Neural cell (in vitro differentiated cells): Measurements from ENCODE around the gene ZNF618. TPM values are rescaled to one million over a fixed set of nuclear protein-coding genes. Genes with fewer than 3 reads are reported as not detected.

ENCODE experiments used
- H2AFZ ChIP-seq: fragments of 200-600, 300-800 bp; sonication (generic), shearing (Covaris generic); 2 replicates; pipeline ENCODE4 v1.6.0; 2014; ENCODE audit warnings: low read depth, mild to moderate bottlenecking, antibody characterized with exemption, low read length, moderate library complexity
- H3F3A ChIP-seq: fragments of 200-600 bp; shearing (Covaris generic); 2 replicates; pipeline ENCODE4 v1.6.1; 2016; ENCODE audit warnings: mild to moderate bottlenecking, moderate library complexity, mixed read lengths, antibody characterized with exemption, low read length; ENCODE audit not compliant: insufficient read depth, poor library complexity, severe bottlenecking
- H3K27ac ChIP-seq: fragments of 200-600, 300-800 bp; sonication (generic), shearing (Covaris generic); 2 replicates; pipeline ENCODE4 v1.5.1; 2014; ENCODE audit warnings: mild to moderate bottlenecking, low read length, moderate library complexity
- H3K27me3 ChIP-seq: fragments of 300-800, 200-600 bp; sonication (generic), shearing (Covaris generic); 2 replicates; pipeline ENCODE4 v1.6.0; 2014; ENCODE audit warnings: mild to moderate bottlenecking, low read depth, low read length, moderate library complexity; ENCODE audit not compliant: insufficient read depth
- H3K36me3 ChIP-seq: fragments of 300-800, 200-600 bp; sonication (generic), shearing (Covaris generic); 2 replicates; pipeline ENCODE4 v1.5.1; 2014; ENCODE audit warnings: mild to moderate bottlenecking, antibody characterized with exemption, low read length, moderate library complexity; ENCODE audit not compliant: insufficient read depth
- H3K4me2 ChIP-seq: fragments of 300-800, 200-600 bp; sonication (generic), shearing (Covaris generic); 2 replicates; pipeline ENCODE4 v1.6.0; 2014; ENCODE audit warnings: mild to moderate bottlenecking, low read length
- H3K4me3 ChIP-seq: fragments of 300-800, 200-600 bp; sonication (generic), shearing (Covaris generic); 2 replicates; pipeline ENCODE4 v1.5.1; 2014; ENCODE audit warnings: mild to moderate bottlenecking, low read length, moderate library complexity
- H3K79me2 ChIP-seq: fragments of 200-600 bp; shearing (Covaris generic); replicated peaks from 2 replicates; pipeline ENCODE4 v1.6.0; 2014; ENCODE audit warnings: mild to moderate bottlenecking, low read length, moderate library complexity; ENCODE audit not compliant: insufficient read depth
- H3K9ac ChIP-seq: fragments of 300-800, 200-600 bp; sonication (generic), shearing (Covaris generic); 2 replicates; pipeline ENCODE4 v1.6.1; 2016; ENCODE audit warnings: mild to moderate bottlenecking, low read length, mixed read lengths
- H3K9me2 ChIP-seq: fragments of 200-600 bp; shearing (Covaris generic); 2 replicates; pipeline ENCODE4 v1.6.1; 2016; ENCODE audit warnings: mild to moderate bottlenecking, low read length, mixed read lengths; ENCODE audit not compliant: insufficient read depth
- H3K9me3 ChIP-seq: fragments of 200-600, 300-800 bp; sonication (generic), shearing (Covaris generic); 2 replicates; pipeline ENCODE4 v1.6.1; 2016; ENCODE audit warnings: mild to moderate bottlenecking, mixed run types, low read length, moderate library complexity, mixed read lengths
- H4K20me1 ChIP-seq: fragments of 200-600 bp; shearing (Covaris generic); 2 replicates; pipeline ENCODE4 v1.6.1; 2016; ENCODE audit warnings: mild to moderate bottlenecking, mixed run types; ENCODE audit not compliant: insufficient read depth
- CTCF ChIP-seq: fragments of 450-650 bp; IDR thresholded peaks from 2 replicates; pipeline ENCODE4 v1.5.1; 2014; ENCODE audit warnings: antibody characterized with exemption, mild to moderate bottlenecking, moderate library complexity; ENCODE audit not compliant: poor library complexity, severe bottlenecking
- EP300 ChIP-seq: fragments of 450-650 bp; conservative IDR thresholded peaks from 2 replicates; pipeline ENCODE4 v1.6.1; 2014; ENCODE audit warnings: antibody characterized with exemption, mild to moderate bottlenecking, moderate library complexity; ENCODE audit not compliant: poor library complexity, severe bottlenecking
- EZH2 ChIP-seq: fragments of 200-600, 300-800 bp; shearing (Covaris generic), sonication (generic); IDR thresholded peaks from 2 replicates; pipeline ENCODE4 v1.6.1; 2014; ENCODE audit warnings: antibody characterized with exemption, low read length, borderline replicate concordance, mild to moderate bottlenecking; ENCODE audit not compliant: insufficient read depth, poor library complexity, severe bottlenecking
- MXI1 ChIP-seq: fragments of 450-650 bp; conservative IDR thresholded peaks from 2 replicates; pipeline ENCODE4 v1.6.1; 2014; ENCODE audit warnings: antibody characterized with exemption, mild to moderate bottlenecking; ENCODE audit not compliant: poor library complexity, severe bottlenecking
- POLR2AphosphoS5 ChIP-seq: IDR thresholded peaks from 2 replicates; pipeline ENCODE4 v1.6.1; 2012
- RAD21 ChIP-seq: fragments of 450-650 bp; conservative IDR thresholded peaks from 2 replicates; pipeline ENCODE4 v1.6.1; 2014; ENCODE audit warnings: antibody characterized with exemption, mild to moderate bottlenecking, moderate library complexity
- SMC3 ChIP-seq: fragments of 450-650 bp; conservative IDR thresholded peaks from 2 replicates; pipeline ENCODE4 v1.6.1; 2014; ENCODE audit warnings: antibody characterized with exemption, mild to moderate bottlenecking, moderate library complexity; ENCODE audit not compliant: poor library complexity
- TAF1 ChIP-seq: IDR thresholded peaks from 2 replicates; pipeline ENCODE4 v1.6.1; 2012; ENCODE audit warnings: low read depth
- polyA plus RNA-seq: library from polyadenylated mRNA; depleted of rRNA; stranded (reverse); fragments of >200 nt; gene quantifications from 2 replicates; pipeline ENCODE4 v1.2.3, GENCODE V29; 2014
- TF ChIP-seq, protein P1 (sequence below): IDR thresholded peaks from 2 replicates; pipeline ENCODE4 v1.6.1; 2012; ENCODE audit warnings: borderline replicate concordance

The ZNF618 gene
- polyA plus RNA-seq, 1 donor from 2014 or later, result 7.1 TPM

DNA sequence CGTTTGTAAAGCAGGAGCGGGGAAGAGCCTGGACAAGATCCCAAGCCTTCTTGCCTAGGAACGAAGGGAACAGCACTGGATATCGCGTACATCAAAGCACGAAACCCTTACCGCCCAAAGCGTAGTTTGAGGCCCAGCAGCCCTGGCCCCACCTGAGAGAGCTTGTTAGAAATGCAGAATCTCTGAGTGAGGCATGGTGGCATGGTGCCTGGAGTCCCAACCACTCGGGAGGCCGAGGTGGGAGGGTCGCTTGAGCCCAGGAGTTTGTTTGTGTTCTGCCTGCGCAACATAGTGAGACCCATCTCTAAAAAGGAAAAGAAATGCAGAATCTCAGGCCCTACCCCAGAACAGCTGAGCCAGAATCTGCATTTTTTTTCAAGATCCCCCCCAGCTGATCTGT is 111.4 kb downstream of the ZNF618 start:
- H4K20me1 ChIP-seq, result no peaks in the 10 kb centered on the region

DNA sequence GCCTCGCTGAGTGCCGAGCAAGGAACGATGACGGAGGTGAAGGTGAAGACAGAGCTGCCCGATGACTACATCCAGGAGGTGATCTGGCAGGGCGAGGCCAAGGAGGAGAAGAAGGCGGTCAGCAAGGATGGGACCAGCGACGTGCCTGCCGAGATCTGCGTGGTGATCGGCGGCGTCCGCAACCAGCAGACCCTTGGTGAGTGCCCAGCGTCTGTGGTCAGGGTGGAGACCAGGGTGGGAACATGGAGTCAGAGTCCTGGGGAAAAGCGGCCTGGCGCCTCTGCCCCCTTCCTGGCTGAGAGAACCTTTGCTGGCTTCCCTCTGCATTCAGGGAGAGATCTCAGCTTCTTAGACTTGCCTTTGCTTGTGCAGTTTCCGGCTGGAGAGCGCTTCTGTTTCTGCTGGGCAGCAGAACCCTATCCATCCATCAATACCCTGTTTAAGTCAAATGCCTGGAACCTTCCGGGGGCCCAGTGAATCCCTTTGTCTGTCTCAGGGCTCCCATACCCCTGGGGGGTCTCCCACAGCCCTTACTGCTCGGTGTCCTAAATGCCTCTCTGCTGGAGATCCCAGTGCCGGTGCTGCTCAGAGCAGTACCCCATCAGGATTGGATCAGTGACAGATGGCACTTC is 112.4 kb downstream of the ZNF618 start:
- Histone ChIP-seq H3K9me2 (no peaks in the 10 kb centered on the region), H3K4me3 (no peak overlapping the region), H3K36me3 (peaks cover 11% of the 10 kb centered on the region), H2AFZ (no peak overlapping the region), H3K79me2 (no peaks in the 10 kb centered on the region), H4K20me1 (no peaks in the 10 kb centered on the region), H3K9ac (no peak overlapping the region), H3K9me3 (no peaks in the 10 kb centered on the region), H3F3A (no peaks in the 10 kb centered on the region), H3K27me3 (no peaks in the 10 kb centered on the region), H3K27ac (no peak overlapping the region), H3K4me2 (no peak overlapping the region)
- no peak for TF ChIP-seq TAF1
- TF ChIP-seq SMC3, result no peak
- no peak for TF ChIP-seq POLR2AphosphoS5
- TF ChIP-seq, protein P1, sequence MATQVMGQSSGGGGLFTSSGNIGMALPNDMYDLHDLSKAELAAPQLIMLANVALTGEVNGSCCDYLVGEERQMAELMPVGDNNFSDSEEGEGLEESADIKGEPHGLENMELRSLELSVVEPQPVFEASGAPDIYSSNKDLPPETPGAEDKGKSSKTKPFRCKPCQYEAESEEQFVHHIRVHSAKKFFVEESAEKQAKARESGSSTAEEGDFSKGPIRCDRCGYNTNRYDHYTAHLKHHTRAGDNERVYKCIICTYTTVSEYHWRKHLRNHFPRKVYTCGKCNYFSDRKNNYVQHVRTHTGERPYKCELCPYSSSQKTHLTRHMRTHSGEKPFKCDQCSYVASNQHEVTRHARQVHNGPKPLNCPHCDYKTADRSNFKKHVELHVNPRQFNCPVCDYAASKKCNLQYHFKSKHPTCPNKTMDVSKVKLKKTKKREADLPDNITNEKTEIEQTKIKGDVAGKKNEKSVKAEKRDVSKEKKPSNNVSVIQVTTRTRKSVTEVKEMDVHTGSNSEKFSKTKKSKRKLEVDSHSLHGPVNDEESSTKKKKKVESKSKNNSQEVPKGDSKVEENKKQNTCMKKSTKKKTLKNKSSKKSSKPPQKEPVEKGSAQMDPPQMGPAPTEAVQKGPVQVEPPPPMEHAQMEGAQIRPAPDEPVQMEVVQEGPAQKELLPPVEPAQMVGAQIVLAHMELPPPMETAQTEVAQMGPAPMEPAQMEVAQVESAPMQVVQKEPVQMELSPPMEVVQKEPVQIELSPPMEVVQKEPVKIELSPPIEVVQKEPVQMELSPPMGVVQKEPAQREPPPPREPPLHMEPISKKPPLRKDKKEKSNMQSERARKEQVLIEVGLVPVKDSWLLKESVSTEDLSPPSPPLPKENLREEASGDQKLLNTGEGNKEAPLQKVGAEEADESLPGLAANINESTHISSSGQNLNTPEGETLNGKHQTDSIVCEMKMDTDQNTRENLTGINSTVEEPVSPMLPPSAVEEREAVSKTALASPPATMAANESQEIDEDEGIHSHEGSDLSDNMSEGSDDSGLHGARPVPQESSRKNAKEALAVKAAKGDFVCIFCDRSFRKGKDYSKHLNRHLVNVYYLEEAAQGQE, result no peak
- no peak for TF ChIP-seq EZH2

More for the DNA sequence above, 111.4 kb downstream of the ZNF618 start:
- Histone ChIP-seq H3K4me2 (no peak overlapping the region), H3F3A (no peaks in the 10 kb centered on the region), H3K9me3 (no peaks in the 10 kb centered on the region), H3K4me3 (no peak overlapping the region), H3K36me3 (peaks cover 11% of the 10 kb centered on the region), H3K9me2 (no peaks in the 10 kb centered on the region), H3K9ac (no peak overlapping the region), H3K79me2 (no peaks in the 10 kb centered on the region), H3K27me3 (no peaks in the 10 kb centered on the region), H3K27ac (no peak overlapping the region), H2AFZ (no peak overlapping the region)
- TF ChIP-seq SMC3 (no peak), TAF1 (no peak), MXI1 (no peak), EP300 (no peak), POLR2AphosphoS5 (no peak), CTCF (no peak), EZH2 (no peak), RAD21 (no peak)
- TF ChIP-seq, protein P1, result no peak
